Sigmoid colon (tissue), 7 donors: ENCODE results near the gene PURA. TPM values are rescaled to one million over a fixed set of nuclear protein-coding genes. Genes with fewer than 3 reads are reported as not detected.

Source experiments
- DNase-seq: peaks from one replicate; pipeline ENCODE4 v3.0.0-alpha.2; 2019
- H3K27ac ChIP-seq, 4 donors: fragments of 200-600 bp; sonication (generic); one replicate each; pipeline ENCODE4 v1.5.1; 2016 to 2019; ENCODE audit warnings: mild to moderate bottlenecking in 1 of 4
- H3K27me3 ChIP-seq, 3 donors: fragments of 200-600 bp; sonication (generic); one replicate each; pipeline ENCODE4 v1.5.1; 2019; ENCODE audit warnings: mild to moderate bottlenecking in 1 of 3
- H3K36me3 ChIP-seq, 4 donors: fragments of 200-600 bp; sonication (generic); one replicate each; pipeline ENCODE4 v1.5.1; 2016 to 2019
- H3K4me1 ChIP-seq, 4 donors: fragments of 200-600 bp; sonication (generic); one replicate each; pipeline ENCODE4 v1.5.1; 2017 to 2019
- H3K4me3 ChIP-seq, 4 donors: fragments of 200-600 bp; sonication (generic); one replicate each; pipeline ENCODE4 v1.5.1; 2017 to 2019; ENCODE audit warnings: mild to moderate bottlenecking in 2 of 4, moderate library complexity in 1 of 4
- H3K9me3 ChIP-seq, 4 donors: fragments of 200-600 bp in 3 of 4; sonication (generic) in 3 of 4; one replicate each; pipeline versions ENCODE4 v1.5.1 to v1.6.1; 2013 to 2019
- EP300 ChIP-seq, 4 donors: sonication (generic); formaldehyde crosslinking; IDR thresholded peaks; one replicate each; pipeline ENCODE4 v1.6.1; 2017; ENCODE audit warnings: antibody characterized with exemption in 4 of 4
- POLR2A ChIP-seq, 2 donors: fragments of 450-650 bp; IDR thresholded peaks; one replicate each; pipeline ENCODE4 v1.6.1; 2016; ENCODE audit warnings: antibody characterized with exemption in 2 of 2, mild to moderate bottlenecking in 2 of 2, moderate library complexity in 2 of 2
- POLR2AphosphoS5 ChIP-seq, 4 donors: sonication (generic); formaldehyde crosslinking; IDR thresholded peaks; one replicate each; pipeline ENCODE4 v1.6.1; 2017; ENCODE audit warnings: antibody characterized with exemption in 4 of 4
- WGBS, 2 donors: extraction: QIAGEN DNeasy Blood & Tissue Kit; methylation state at CpG; one replicate each; pipeline ENCODE4 v1.1.7; 2013; 5-methylcytosine and 5-hydroxymethylcytosine counted together
- intact Hi-C: fragments of 100-400 bp; cut with DNase I; formaldehyde crosslinking; loops from one replicate; pipeline ENCODE4 v1.15.1; 2023
- polyA plus RNA-seq, 3 donors: library from polyadenylated mRNA; stranded (reverse); fragments of 200-250 nt; gene quantifications; one replicate each; pipeline ENCODE4 v1.2.3, GENCODE V29; 2013
- total RNA-seq, 4 donors: library from RNA; depleted of rRNA; stranded (reverse); fragments of >200 nt; gene quantifications; one replicate each; pipeline ENCODE4 v1.1.0, GENCODE V29; 2016
- TF ChIP-seq, protein P1 (sequence below), 4 experiments: fragments of 450-650 bp in 3 of 4; fragments of 200-600 bp in 1 of 4; IDR thresholded peaks; one replicate each; pipeline ENCODE4 v1.5.1; 2016 to 2019; ENCODE audit warnings: antibody characterized with exemption in 4 of 4, mild to moderate bottlenecking in 3 of 4, moderate library complexity in 2 of 4
- donor health status: healthy with polysubstance abuse.
- donor health status: Bipolar disorder and iron deficiency.
- donor health status: healthy.

PURA gene
- total and polyA plus RNA-seq, 7 donors, result 3.6 to 59.8 (median 36.4) TPM

DNA sequence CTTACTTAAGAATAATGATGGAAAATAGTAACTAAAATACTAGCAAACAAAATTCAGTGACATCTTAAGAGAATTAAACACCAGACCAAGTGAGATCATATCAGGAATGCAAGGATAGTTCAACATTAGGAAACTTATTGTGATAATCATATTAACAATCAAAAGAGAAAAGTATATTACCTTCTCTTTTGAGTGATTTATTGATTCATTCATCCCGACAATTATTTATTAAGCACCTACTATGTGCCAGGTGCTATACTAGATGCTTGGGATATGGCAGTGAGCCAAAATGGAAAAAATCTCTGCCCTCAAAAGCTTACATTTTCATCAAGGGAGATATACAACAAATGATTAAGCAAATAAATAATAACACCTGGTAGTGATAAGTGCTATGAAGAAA, 23.7 kb upstream of the PURA start:
- Histone ChIP-seq H3K36me3 (no peaks in the 10 kb centered on the region), H3K27me3 (no peaks in the 10 kb centered on the region), H3K4me1 (no peaks in the 10 kb centered on the region), H3K27ac (no peak overlapping the region), H3K9me3 (peaks cover 0 to 3% (median 0%) of the 10 kb centered on the region in 4 donors), H3K4me3 (no peak overlapping the region)
- WGBS, 2 donors, result 86% methylated on average over 1 of the region's 1 CpG
- intact Hi-C loops, result no loop called here
- TF ChIP-seq, protein P1, sequence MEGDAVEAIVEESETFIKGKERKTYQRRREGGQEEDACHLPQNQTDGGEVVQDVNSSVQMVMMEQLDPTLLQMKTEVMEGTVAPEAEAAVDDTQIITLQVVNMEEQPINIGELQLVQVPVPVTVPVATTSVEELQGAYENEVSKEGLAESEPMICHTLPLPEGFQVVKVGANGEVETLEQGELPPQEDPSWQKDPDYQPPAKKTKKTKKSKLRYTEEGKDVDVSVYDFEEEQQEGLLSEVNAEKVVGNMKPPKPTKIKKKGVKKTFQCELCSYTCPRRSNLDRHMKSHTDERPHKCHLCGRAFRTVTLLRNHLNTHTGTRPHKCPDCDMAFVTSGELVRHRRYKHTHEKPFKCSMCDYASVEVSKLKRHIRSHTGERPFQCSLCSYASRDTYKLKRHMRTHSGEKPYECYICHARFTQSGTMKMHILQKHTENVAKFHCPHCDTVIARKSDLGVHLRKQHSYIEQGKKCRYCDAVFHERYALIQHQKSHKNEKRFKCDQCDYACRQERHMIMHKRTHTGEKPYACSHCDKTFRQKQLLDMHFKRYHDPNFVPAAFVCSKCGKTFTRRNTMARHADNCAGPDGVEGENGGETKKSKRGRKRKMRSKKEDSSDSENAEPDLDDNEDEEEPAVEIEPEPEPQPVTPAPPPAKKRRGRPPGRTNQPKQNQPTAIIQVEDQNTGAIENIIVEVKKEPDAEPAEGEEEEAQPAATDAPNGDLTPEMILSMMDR (IDR thresholded peaks at IDR 0.05), result no peak
- no peak for TF ChIP-seq POLR2AphosphoS5 (IDR thresholded peaks at IDR 0.05)
- no peak for TF ChIP-seq EP300 (IDR thresholded peaks at IDR 0.05)
- no peak for TF ChIP-seq POLR2A (IDR thresholded peaks at IDR 0.05)
- no peak for DNase-seq

DNA sequence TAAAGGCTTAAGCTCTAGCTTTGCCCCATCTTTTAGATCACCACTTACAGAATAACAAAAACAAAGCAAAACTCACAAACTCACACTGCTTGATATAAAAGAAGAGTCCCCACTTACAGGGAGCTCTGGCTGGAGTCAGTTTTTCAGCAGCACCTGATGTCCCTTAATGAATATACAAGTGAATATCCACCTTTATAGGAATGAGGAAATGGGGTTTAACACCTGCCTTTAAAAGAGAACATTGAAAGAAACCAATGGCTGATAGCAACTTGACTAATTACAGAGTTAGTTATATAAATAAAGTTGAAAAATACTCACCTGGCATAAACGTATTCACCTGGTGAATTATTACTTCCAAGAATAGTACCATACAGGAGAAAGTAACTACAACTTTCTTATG, 20.7 kb upstream of the PURA start:
- Histone ChIP-seq H3K27ac (no peak overlapping the region), H3K4me1 (no peaks in the 10 kb centered on the region), H3K27me3 (no peaks in the 10 kb centered on the region), H3K4me3 (no peak overlapping the region), H3K36me3 (no peaks in the 10 kb centered on the region), H3K9me3 (peaks cover 0 to 3% (median 0%) of the 10 kb centered on the region in 4 donors)
- 16 to 60% methylated on average over 1 of the region's 1 CpG for WGBS, 2 donors
- intact Hi-C loops, result no loop called here
- no peak for DNase-seq
- TF ChIP-seq POLR2AphosphoS5 (IDR thresholded peaks at IDR 0.05), result no peak
- TF ChIP-seq EP300 (IDR thresholded peaks at IDR 0.05), result no peak
- TF ChIP-seq, protein P1 (IDR thresholded peaks at IDR 0.05), result no peak
- no peak for TF ChIP-seq POLR2A (IDR thresholded peaks at IDR 0.05)

DNA sequence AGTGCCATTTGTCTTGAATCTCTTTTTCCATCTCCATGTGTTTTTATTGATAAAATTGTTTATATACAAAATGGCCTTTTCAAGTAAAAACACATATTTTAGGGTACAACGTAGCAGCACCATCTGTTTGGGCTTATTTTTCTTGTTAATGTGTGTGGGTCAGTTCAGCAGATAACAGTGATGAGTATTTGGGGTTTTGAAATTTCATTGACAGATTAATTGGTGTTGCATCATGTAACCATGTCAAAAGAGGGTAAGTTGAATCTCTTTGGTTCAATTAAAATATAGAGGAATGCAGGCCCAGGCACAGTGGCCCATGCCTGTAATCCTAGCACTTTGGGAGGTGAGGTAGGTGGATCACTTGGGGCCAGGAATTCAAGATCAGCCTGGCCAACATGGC, 20.0 kb upstream of the PURA start:
- H3K4me3 ChIP-seq, result no peak overlapping the region
- no peak overlapping the region for H3K27ac ChIP-seq
- no peaks in the 10 kb centered on the region for H3K27me3 ChIP-seq
- TF ChIP-seq POLR2A (IDR thresholded peaks at IDR 0.05) (no peak), POLR2AphosphoS5 (IDR thresholded peaks at IDR 0.05) (no peak), EP300 (IDR thresholded peaks at IDR 0.05) (no peak)
- TF ChIP-seq, protein P1 (IDR thresholded peaks at IDR 0.05), result no peak
- no peaks in the 10 kb centered on the region for H3K36me3 ChIP-seq
- peaks cover 0 to 3% (median 0%) of the 10 kb centered on the region in 4 donors for H3K9me3 ChIP-seq
- DNase-seq, result no peak
- intact Hi-C loops, result no loop called here
- no peaks in the 10 kb centered on the region for H3K4me1 ChIP-seq
- 71 to 85% methylated on average over 1 of the region's 1 CpG for WGBS, 2 donors

DNA sequence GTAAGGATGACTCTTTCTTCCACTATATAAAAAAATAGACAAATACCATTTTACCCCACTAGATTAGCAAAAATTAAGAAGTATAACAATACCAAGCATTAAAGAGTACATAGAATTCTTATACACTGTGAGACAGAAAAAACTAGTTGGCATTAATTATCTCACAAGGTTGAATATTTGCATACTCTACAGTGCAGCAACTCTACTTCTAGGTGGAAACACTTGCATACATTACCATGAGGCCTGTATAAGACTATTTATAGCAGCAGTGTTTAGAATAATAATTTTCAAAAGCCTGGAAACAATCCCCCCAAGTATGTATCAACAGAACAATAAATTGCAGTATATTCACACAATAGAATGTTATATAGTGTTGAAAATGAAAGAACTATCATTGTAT, 19.0 kb upstream of the PURA start:
- no peak overlapping the region for H3K4me3 ChIP-seq
- no peaks in the 10 kb centered on the region for H3K27me3 ChIP-seq
- no peak overlapping the region for H3K27ac ChIP-seq
- DNase-seq, result no peak
- H3K36me3 ChIP-seq, result no peaks in the 10 kb centered on the region
- intact Hi-C loops, result no loop called here
- TF ChIP-seq POLR2A (IDR thresholded peaks at IDR 0.05), result no peak
- TF ChIP-seq, protein P1 (IDR thresholded peaks at IDR 0.05), result no peak
- no peak for TF ChIP-seq EP300 (IDR thresholded peaks at IDR 0.05)
- no peak for TF ChIP-seq POLR2AphosphoS5 (IDR thresholded peaks at IDR 0.05)
- H3K9me3 ChIP-seq, result peaks cover 0 to 3% (median 0%) of the 10 kb centered on the region in 4 donors
- H3K4me1 ChIP-seq, result no peaks in the 10 kb centered on the region

DNA sequence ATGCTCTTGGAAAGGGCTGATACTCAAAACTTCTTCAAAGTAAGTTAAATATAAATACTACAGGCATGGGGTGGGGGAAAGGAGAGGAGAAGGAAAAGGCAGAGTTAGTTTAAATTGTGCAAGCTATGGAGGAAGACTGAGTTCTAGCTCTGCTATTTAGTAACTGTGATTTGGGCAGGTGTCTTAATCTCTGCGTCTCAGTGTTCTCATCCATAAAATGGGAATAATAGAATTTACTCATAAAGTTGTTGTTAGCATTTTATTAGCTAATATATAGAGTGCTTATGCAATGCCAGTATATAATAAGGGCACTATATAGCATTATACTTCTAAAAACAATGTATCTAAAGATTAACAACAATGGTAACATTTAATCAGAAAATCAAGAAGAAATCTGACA, 12.7 kb upstream of the PURA start:
- 91 to 94% methylated on average over 1 of the region's 1 CpG for WGBS, 2 donors
- no peaks in the 10 kb centered on the region for H3K9me3 ChIP-seq
- H3K27ac ChIP-seq, result no peak overlapping the region
- intact Hi-C loops, result no loop called here
- DNase-seq, result no peak
- H3K36me3 ChIP-seq, result no peaks in the 10 kb centered on the region
- TF ChIP-seq, protein P1 (IDR thresholded peaks at IDR 0.05), result no peak
- TF ChIP-seq EP300 (IDR thresholded peaks at IDR 0.05) (no peak), POLR2A (IDR thresholded peaks at IDR 0.05) (no peak)
- peaks cover 0 to under 1% (median 0%) of the 10 kb centered on the region in 4 donors for H3K4me1 ChIP-seq
- no peaks in the 10 kb centered on the region for H3K27me3 ChIP-seq
- H3K4me3 ChIP-seq, result no peak overlapping the region
